IPS-20b (cell line): ENCODE measurements around the gene ARSB.

Experiments used
- H3K27ac ChIP-seq: one replicate; pipeline ENCODE4 v1.5.1; 2013; ENCODE audit warnings: low read length
- H3K27me3 ChIP-seq: 2 replicates; pipeline ENCODE4 v1.6.1; 2013; ENCODE audit warnings: mild to moderate bottlenecking, low read length, inconsistent platforms; ENCODE audit not compliant: insufficient read depth
- H3K36me3 ChIP-seq: 2 replicates; pipeline ENCODE4 v1.6.1; 2013; ENCODE audit warnings: low read depth, mild to moderate bottlenecking, inconsistent platforms, low read length, moderate library complexity; ENCODE audit not compliant: insufficient read depth
- H3K4me1 ChIP-seq: 2 replicates; pipeline ENCODE4 v1.6.1; 2013; ENCODE audit warnings: mild to moderate bottlenecking, control low read depth, inconsistent platforms, low read length, moderate library complexity; ENCODE audit not compliant: insufficient read depth
- H3K4me3 ChIP-seq: 2 replicates; pipeline ENCODE4 v1.5.1; 2013; ENCODE audit warnings: mild to moderate bottlenecking, low read length, inconsistent platforms
- H3K9ac ChIP-seq: 2 replicates; pipeline ENCODE4 v1.6.1; 2013; ENCODE audit warnings: low read depth, mild to moderate bottlenecking, inconsistent platforms, low read length, moderate library complexity
- H3K9me3 ChIP-seq: 2 replicates; pipeline ENCODE4 v1.6.1; 2013; ENCODE audit warnings: mild to moderate bottlenecking, low read depth, low read length, inconsistent platforms; ENCODE audit not compliant: insufficient read depth

The ARSB gene

GRCh38 chr5:78972654-78973428 is 12.3 kb downstream of the ARSB start:
- H3K9ac ChIP-seq, result no peak overlapping the region
- H3K36me3 ChIP-seq, result no peaks in the 10 kb centered on the region
- no peaks in the 10 kb centered on the region for H3K27me3 ChIP-seq
- H3K4me3 ChIP-seq, result no peak overlapping the region
- no peak overlapping the region for H3K27ac ChIP-seq
- no peaks in the 10 kb centered on the region for H3K9me3 ChIP-seq
- H3K4me1 ChIP-seq, result peaks cover 3% of the 10 kb centered on the region; the same call in 1 of the 2 replicates

GRCh38 chr5:78971998-78972397 is 13.1 kb downstream of the ARSB start:
- Histone ChIP-seq H3K9ac (no peak overlapping the region), H3K4me1 (peaks cover 3% of the 10 kb centered on the region; the same call in 1 of the 2 replicates), H3K9me3 (no peaks in the 10 kb centered on the region), H3K27me3 (no peaks in the 10 kb centered on the region), H3K4me3 (no peak overlapping the region), H3K27ac (no peak overlapping the region), H3K36me3 (no peaks in the 10 kb centered on the region)

- H3K4me3 ChIP-seq, result no peak overlapping the region
- no peaks in the 10 kb centered on the region for H3K27me3 ChIP-seq
- no peak overlapping the region for H3K9ac ChIP-seq
- H3K9me3 ChIP-seq, result no peaks in the 10 kb centered on the region
- peaks cover 5% of the 10 kb centered on the region; the same call in 1 of the 2 replicates for H3K36me3 ChIP-seq
- no peaks in the 10 kb centered on the region for H3K4me1 ChIP-seq
- no peak overlapping the region for H3K27ac ChIP-seq
Measured at GRCh38 chr5:78968781-78969180, 16.3 kb downstream of the ARSB start.

GRCh38 chr5:78964889-78965288 is 20.2 kb downstream of the ARSB start:
- no peaks in the 10 kb centered on the region for H3K4me1 ChIP-seq
- no peak overlapping the region for H3K27ac ChIP-seq
- no peak overlapping the region for H3K4me3 ChIP-seq
- H3K36me3 ChIP-seq, result peaks cover 7% of the 10 kb centered on the region; the same call in 1 of the 2 replicates
- no peaks in the 10 kb centered on the region for H3K27me3 ChIP-seq
- no peak overlapping the region for H3K9ac ChIP-seq
- no peaks in the 10 kb centered on the region for H3K9me3 ChIP-seq

- Histone ChIP-seq H3K4me3 (no peak overlapping the region), H3K4me1 (no peaks in the 10 kb centered on the region), H3K27ac (no peak overlapping the region)
Measured at GRCh38 chr5:78961743-78962142, 23.4 kb downstream of the ARSB start.

GRCh38 chr5:78959767-78960166 is 25.3 kb downstream of the ARSB start:
- Histone ChIP-seq H3K36me3 (peaks cover 7% of the 10 kb centered on the region; the same call in 1 of the 2 replicates), H3K27ac (no peak overlapping the region), H3K4me1 (no peaks in the 10 kb centered on the region), H3K27me3 (no peaks in the 10 kb centered on the region), H3K9ac (no peak overlapping the region), H3K4me3 (no peak overlapping the region), H3K9me3 (no peaks in the 10 kb centered on the region)

More at GRCh38 chr5:78961743-78962142, 23.4 kb downstream of the ARSB start:
- no peaks in the 10 kb centered on the region for H3K27me3 ChIP-seq
- H3K36me3 ChIP-seq, result peaks cover 7% of the 10 kb centered on the region; the same call in 1 of the 2 replicates
- H3K9ac ChIP-seq, result no peak overlapping the region
- H3K9me3 ChIP-seq, result no peaks in the 10 kb centered on the region

- Histone ChIP-seq H3K27ac (no peak overlapping the region), H3K27me3 (no peaks in the 10 kb centered on the region), H3K4me1 (no peaks in the 10 kb centered on the region), H3K9me3 (no peaks in the 10 kb centered on the region), H3K36me3 (0 out of 2 replicates have a peak, but pooled peaks cover 2% of the 10 kb centered on the region), H3K9ac (no peak overlapping the region), H3K4me3 (no peak overlapping the region)
Measured at GRCh38 chr5:78958672-78959445, 26.3 kb downstream of the ARSB start.

- Histone ChIP-seq H3K27me3 (no peaks in the 10 kb centered on the region), H3K4me1 (no peaks in the 10 kb centered on the region), H3K9me3 (no peaks in the 10 kb centered on the region), H3K9ac (no peak overlapping the region), H3K36me3 (no peaks in the 10 kb centered on the region), H3K27ac (no peak overlapping the region), H3K4me3 (no peak overlapping the region)
Measured at GRCh38 chr5:78956901-78957300, 28.2 kb downstream of the ARSB start.

GRCh38 chr5:78953092-78953800 is 31.9 kb downstream of the ARSB start:
- no peaks in the 10 kb centered on the region for H3K9me3 ChIP-seq
- no peaks in the 10 kb centered on the region for H3K27me3 ChIP-seq
- H3K4me1 ChIP-seq, result no peaks in the 10 kb centered on the region
- H3K9ac ChIP-seq, result no peak overlapping the region
- H3K36me3 ChIP-seq, result no peaks in the 10 kb centered on the region
- H3K4me3 ChIP-seq, result no peak overlapping the region
- H3K27ac ChIP-seq, result no peak overlapping the region

- no peak overlapping the region for H3K4me3 ChIP-seq
- no peak overlapping the region for H3K27ac ChIP-seq
- no peaks in the 10 kb centered on the region for H3K27me3 ChIP-seq
- peaks cover 30% of the 10 kb centered on the region; the same call in 1 of the 2 replicates for H3K4me1 ChIP-seq
- H3K9me3 ChIP-seq, result no peaks in the 10 kb centered on the region
- H3K9ac ChIP-seq, result no peak overlapping the region
- H3K36me3 ChIP-seq, result no peaks in the 10 kb centered on the region
Measured at GRCh38 chr5:78930721-78931120, 54.4 kb downstream of the ARSB start.

GRCh38 chr5:78929833-78930232 is 55.3 kb downstream of the ARSB start:
- H3K27ac ChIP-seq, result no peak overlapping the region

More at GRCh38 chr5:78929833-78930232, 55.3 kb downstream of the ARSB start:
- Histone ChIP-seq H3K9ac (no peak overlapping the region), H3K36me3 (no peaks in the 10 kb centered on the region), H3K9me3 (no peaks in the 10 kb centered on the region), H3K4me1 (peaks cover 39% of the 10 kb centered on the region), H3K4me3 (no peak overlapping the region), H3K27me3 (no peaks in the 10 kb centered on the region)
